ENCODE results near the gene CYP4F11. TPM values are rescaled to one million over a fixed set of nuclear protein-coding genes. Genes with fewer than 3 reads are reported as not detected.
"Not testable (repeated sequence)": the region's sequence is repeated elsewhere in the genome, so short reads cannot be mapped to it uniquely, and the experiment has no call there.

Gene CYP4F11
- total RNA-seq, 1 experiment from 2014 or later: not detected

DNA sequence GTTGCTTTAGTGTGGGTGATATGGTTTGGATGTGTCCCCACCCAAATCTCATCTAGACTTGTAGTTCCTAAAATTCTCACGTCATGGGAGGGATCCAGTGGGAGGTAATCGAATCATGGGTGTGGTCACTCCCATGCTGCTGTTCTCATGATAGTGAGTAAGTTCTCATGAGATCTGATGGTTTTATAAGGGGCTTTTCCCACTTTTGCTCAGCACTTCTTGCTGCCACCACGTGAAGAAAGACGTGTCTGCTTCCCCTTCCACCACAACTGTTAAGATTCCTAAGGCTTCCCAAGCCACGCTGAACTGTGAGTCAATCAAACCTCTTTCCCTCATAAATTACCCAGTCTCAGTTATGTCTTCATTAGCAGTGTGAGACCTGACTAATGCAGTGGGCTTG, 40.5 kb upstream of the CYP4F11 start:
- Histone ChIP-seq H3K9ac (ENCODE audit: extremely low read depth, insufficient read length, low read length) (no peak overlapping the region), H3K18ac (ENCODE audit: insufficient read length, low read depth, low read length) (no peak overlapping the region), H2BK12ac (ENCODE audit: insufficient read length, low read depth, low read length) (no peak overlapping the region), H3K79me2 (ENCODE audit: insufficient read depth, low read length) (no peaks in the 10 kb centered on the region), H3K23me2 (ENCODE audit: insufficient read length, low read depth, low read length, poor library complexity, severe bottlenecking) (no peaks in the 10 kb centered on the region), H4K20me1 (ENCODE audit: control insufficient read depth, insufficient read depth, insufficient read length) (no peaks in the 10 kb centered on the region), H2AK5ac (ENCODE audit: insufficient read length, low read length) (no peak overlapping the region), H4K8ac (replicated peaks; ENCODE audit: insufficient read length, low read depth, low read length) (no peak overlapping the region), H3K4me1 (ENCODE audit: insufficient read depth, low read length) (no peaks in the 10 kb centered on the region), H2BK20ac (ENCODE audit: low read depth, low read length, poor library complexity, severe bottlenecking) (no peak overlapping the region), H3K79me1 (ENCODE audit: insufficient read depth, low read depth, low read length, poor library complexity, severe bottlenecking) (no peaks in the 10 kb centered on the region), H3K56ac (ENCODE audit: insufficient read length, low read depth, low read length) (no peak overlapping the region), H4K91ac (ENCODE audit: insufficient read length, low read depth, low read length) (no peak overlapping the region), H2AFZ (ENCODE audit: low read length) (no peak overlapping the region), H4K5ac (ENCODE audit: insufficient read length, low read depth, low read length) (no peak overlapping the region), H3K4me2 (ENCODE audit: insufficient read depth, insufficient read length, low read length) (no peak overlapping the region), H2BK15ac (ENCODE audit: low read depth, low read length) (no peak overlapping the region), H3K4ac (ENCODE audit: low read depth, low read length) (no peak overlapping the region), H3K27ac (ENCODE audit: insufficient read length, low read depth, low read length) (no peak overlapping the region), H3K14ac (ENCODE audit: insufficient read depth, low read length) (no peak overlapping the region), H3K23ac (ENCODE audit: insufficient read length, low read depth, low read length) (no peak overlapping the region), H3K9me3 (ENCODE audit: control insufficient read depth, low read depth, low read length) (peaks cover 86% of the 10 kb centered on the region), H3T11ph (ENCODE audit: low read length) (no peak overlapping the region), H2BK5ac (ENCODE audit: insufficient read length, low read length) (no peak overlapping the region), H3K27me3 (ENCODE audit: insufficient read depth, low read length) (no peaks in the 10 kb centered on the region), H2BK120ac (ENCODE audit: low read depth, low read length, poor library complexity, severe bottlenecking) (no peak overlapping the region)
- peaks cover 87 to 96% of the 10 kb centered on the region in 2 experiments for H3K9me3 Mint-ChIP-seq
- H3K4me3 Mint-ChIP-seq: no peak overlapping the region
- no peak overlapping the region for H3K27ac Mint-ChIP-seq
- no peak for DNase-seq
- no peaks in the 10 kb centered on the region for H3K27me3 Mint-ChIP-seq (ENCODE audit: low read depth)
- TF ChIP-seq, protein P1, sequence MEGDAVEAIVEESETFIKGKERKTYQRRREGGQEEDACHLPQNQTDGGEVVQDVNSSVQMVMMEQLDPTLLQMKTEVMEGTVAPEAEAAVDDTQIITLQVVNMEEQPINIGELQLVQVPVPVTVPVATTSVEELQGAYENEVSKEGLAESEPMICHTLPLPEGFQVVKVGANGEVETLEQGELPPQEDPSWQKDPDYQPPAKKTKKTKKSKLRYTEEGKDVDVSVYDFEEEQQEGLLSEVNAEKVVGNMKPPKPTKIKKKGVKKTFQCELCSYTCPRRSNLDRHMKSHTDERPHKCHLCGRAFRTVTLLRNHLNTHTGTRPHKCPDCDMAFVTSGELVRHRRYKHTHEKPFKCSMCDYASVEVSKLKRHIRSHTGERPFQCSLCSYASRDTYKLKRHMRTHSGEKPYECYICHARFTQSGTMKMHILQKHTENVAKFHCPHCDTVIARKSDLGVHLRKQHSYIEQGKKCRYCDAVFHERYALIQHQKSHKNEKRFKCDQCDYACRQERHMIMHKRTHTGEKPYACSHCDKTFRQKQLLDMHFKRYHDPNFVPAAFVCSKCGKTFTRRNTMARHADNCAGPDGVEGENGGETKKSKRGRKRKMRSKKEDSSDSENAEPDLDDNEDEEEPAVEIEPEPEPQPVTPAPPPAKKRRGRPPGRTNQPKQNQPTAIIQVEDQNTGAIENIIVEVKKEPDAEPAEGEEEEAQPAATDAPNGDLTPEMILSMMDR (conservative IDR thresholded peaks at IDR 0.05): no peak
- H3K36me3 Mint-ChIP-seq (ENCODE audit: insufficient read depth in 1 of 3, low read depth in 3 of 3): peaks cover 2 to 35% (median 20%) of the 10 kb centered on the region in 3 experiments; a peak in 6 of 7 replicates
- no CpG with 5 or more reads among the region's 5 CpGs for WGBS (ENCODE audit: extremely low coverage, insufficient read length, low lambda C conversion rate)
- H3K4me1 Mint-ChIP-seq: no peaks in the 10 kb centered on the region

DNA sequence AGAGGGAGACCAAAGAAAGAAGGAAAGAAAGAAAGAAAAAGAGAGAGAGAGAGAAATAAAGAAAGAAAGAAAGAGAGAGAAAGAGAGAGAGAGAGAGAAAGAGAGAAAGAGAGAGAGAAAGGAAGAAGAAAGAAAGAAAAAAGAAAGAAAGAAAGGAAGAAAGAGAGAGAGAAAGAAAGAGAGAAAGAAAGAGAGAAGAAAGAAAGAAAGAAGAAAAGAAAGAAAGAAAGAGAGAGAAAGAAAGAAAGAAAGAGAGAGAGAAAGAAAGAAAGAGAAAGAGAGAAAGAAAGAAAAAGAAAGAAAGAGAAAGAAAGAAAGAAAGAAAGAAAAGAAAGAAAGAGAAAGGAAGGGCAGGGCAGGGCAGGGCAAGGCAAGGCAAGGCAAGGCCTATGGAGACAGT, 37.7 kb upstream of the CYP4F11 start:
- not testable (repeated sequence) for H3K27ac ChIP-seq (ENCODE audit: insufficient read length, low read depth, low read length); H3K27me3 Mint-ChIP-seq (ENCODE audit: low read depth); H3K18ac ChIP-seq (ENCODE audit: insufficient read length, low read depth, low read length); H3K4me3 Mint-ChIP-seq; H4K5ac ChIP-seq (ENCODE audit: insufficient read length, low read depth, low read length); H3K27ac Mint-ChIP-seq; H4K91ac ChIP-seq (ENCODE audit: insufficient read length, low read depth, low read length); H2AK5ac ChIP-seq (ENCODE audit: insufficient read length, low read length); H3K23ac ChIP-seq (ENCODE audit: insufficient read length, low read depth, low read length); H2BK12ac ChIP-seq (ENCODE audit: insufficient read length, low read depth, low read length); H4K20me1 ChIP-seq (ENCODE audit: control insufficient read depth, insufficient read depth, insufficient read length); H2BK15ac ChIP-seq (ENCODE audit: low read depth, low read length); H3K4me2 ChIP-seq (ENCODE audit: insufficient read depth, insufficient read length, low read length); H3K79me2 ChIP-seq (ENCODE audit: insufficient read depth, low read length); H3K79me1 ChIP-seq (ENCODE audit: insufficient read depth, low read depth, low read length, poor library complexity, severe bottlenecking); H3K56ac ChIP-seq (ENCODE audit: insufficient read length, low read depth, low read length); H3K23me2 ChIP-seq (ENCODE audit: insufficient read length, low read depth, low read length, poor library complexity, severe bottlenecking); H2BK20ac ChIP-seq (ENCODE audit: low read depth, low read length, poor library complexity, severe bottlenecking); H3K9ac ChIP-seq (ENCODE audit: extremely low read depth, insufficient read length, low read length); H3K27me3 ChIP-seq (ENCODE audit: insufficient read depth, low read length); H2AFZ ChIP-seq (ENCODE audit: low read length); H3K4me1 ChIP-seq (ENCODE audit: insufficient read depth, low read length); DNase-seq; H3K4ac ChIP-seq (ENCODE audit: low read depth, low read length); H3T11ph ChIP-seq (ENCODE audit: low read length); H2BK120ac ChIP-seq (ENCODE audit: low read depth, low read length, poor library complexity, severe bottlenecking); H2BK5ac ChIP-seq (ENCODE audit: insufficient read length, low read length); H3K4me1 Mint-ChIP-seq; H4K8ac ChIP-seq (replicated peaks; ENCODE audit: insufficient read length, low read depth, low read length); H3K14ac ChIP-seq (ENCODE audit: insufficient read depth, low read length)
- H3K9me3 Mint-ChIP-seq: peaks cover 78 to 86% of the 10 kb centered on the region in 2 experiments
- peaks cover 4 to 32% (median 14%) of the 10 kb centered on the region in 3 experiments; a peak in 6 of 7 replicates for H3K36me3 Mint-ChIP-seq (ENCODE audit: insufficient read depth in 1 of 3, low read depth in 3 of 3)
- peaks cover 68% of the 10 kb centered on the region for H3K9me3 ChIP-seq (ENCODE audit: control insufficient read depth, low read depth, low read length)
